ENCODE data around the gene AKR7A2. TPM values are rescaled to one million over a fixed set of nuclear protein-coding genes. Genes with fewer than 3 reads are reported as not detected.
"Not testable (repeated sequence)": the region's sequence is repeated elsewhere in the genome, so short reads cannot be mapped to it uniquely, and the experiment has no call there.

Gene AKR7A2
- total and polyA plus RNA-seq, 8 donors: 11.7 to 33.8 (median 27.8) TPM

- 93 to 94% methylated on average over 6 of the region's 6 CpGs for WGBS, 2 donors
- H3K9me3 ChIP-seq: no peaks in the 10 kb centered on the region
- intact Hi-C loops (cut with DNase I): no loop called here
- FAIRE-seq: no peak
- H3K27ac ChIP-seq: no peak overlapping the region
- peaks cover 0 to 13% (median 7%) of the 10 kb centered on the region in 3 donors for H3K4me1 ChIP-seq
- H3K4me3 ChIP-seq: no peak overlapping the region
- no peak for ATAC-seq
- no peak for DNase-seq
- peaks cover 0 to 28% (median 10%) of the 10 kb centered on the region in 3 donors for H3K36me3 ChIP-seq
- no peaks in the 10 kb centered on the region for H3K27me3 ChIP-seq
- TF ChIP-seq CTCF (IDR thresholded peaks at IDR 0.05): no peak
Measured at GRCh38 chr1:19309123-19309813, 2.7 kb downstream of the AKR7A2 start.

GRCh38 chr1:19308509-19308907, 3.4 kb downstream of the AKR7A2 start:
- Histone ChIP-seq H3K27ac (no peak overlapping the region), H3K4me1 (peaks cover 0 to 11% (median 7%) of the 10 kb centered on the region in 3 donors), H3K36me3 (peaks cover 0 to 36% (median 10%) of the 10 kb centered on the region in 3 donors), H3K9me3 (no peaks in the 10 kb centered on the region), H3K4me3 (no peak overlapping the region), H3K27me3 (no peaks in the 10 kb centered on the region)
- no peak for DNase-seq
- FAIRE-seq: no peak
- intact Hi-C loops (cut with DNase I): no loop called here
- no peak for TF ChIP-seq CTCF (IDR thresholded peaks at IDR 0.05)
- WGBS, 2 donors: 93 to 94% methylated on average over 3 of the region's 3 CpGs
- no peak for ATAC-seq

- Histone ChIP-seq H3K9me3 (no peaks in the 10 kb centered on the region), H3K27ac (no peak overlapping the region), H3K27me3 (no peaks in the 10 kb centered on the region), H3K4me3 (no peak overlapping the region), H3K36me3 (peaks cover 0 to 41% (median 10%) of the 10 kb centered on the region in 3 donors), H3K4me1 (peaks cover 0 to 6% (median 5%) of the 10 kb centered on the region in 3 donors)
- DNase-seq (no peak), ATAC-seq (no peak), FAIRE-seq (no peak)
- intact Hi-C loops (cut with DNase I): no loop called here
- 89 to 96% methylated on average over 10 of the region's 10 CpGs for WGBS, 2 donors
- no peak for TF ChIP-seq CTCF (IDR thresholded peaks at IDR 0.05)
Measured at GRCh38 chr1:19307794-19308508, 4.0 kb downstream of the AKR7A2 start.

GRCh38 chr1:19306941-19307340, 5.0 kb downstream of the AKR7A2 start:
- DNase-seq (no peak), ATAC-seq (no peak), FAIRE-seq (no peak)
- Histone ChIP-seq H3K36me3 (peaks cover 0 to 42% (median 10%) of the 10 kb centered on the region in 3 donors), H3K4me1 (peaks cover 0 to 5% (median 4%) of the 10 kb centered on the region in 3 donors), H3K27ac (no peak overlapping the region), H3K27me3 (no peaks in the 10 kb centered on the region), H3K4me3 (no peak overlapping the region), H3K9me3 (no peaks in the 10 kb centered on the region)
- TF ChIP-seq CTCF (IDR thresholded peaks at IDR 0.05): no peak
- WGBS, 2 donors: 92 to 99% methylated on average over 6 of the region's 6 CpGs
- intact Hi-C loops (cut with DNase I): no loop called here

GRCh38 chr1:19305880-19306279, 6.1 kb downstream of the AKR7A2 start:
- no peak for TF ChIP-seq CTCF (IDR thresholded peaks at IDR 0.05)
- WGBS, 2 donors: 86 to 94% methylated on average over 11 of the region's 11 CpGs
- Histone ChIP-seq H3K4me1 (peaks cover 0 to 4% (median 3%) of the 10 kb centered on the region in 3 donors), H3K27me3 (no peaks in the 10 kb centered on the region), H3K36me3 (peaks cover 0 to 42% (median 10%) of the 10 kb centered on the region in 3 donors), H3K4me3 (no peak overlapping the region), H3K9me3 (no peaks in the 10 kb centered on the region), H3K27ac (no peak overlapping the region)
- DNase-seq (no peak), ATAC-seq (no peak), FAIRE-seq (no peak)
- intact Hi-C loops (cut with DNase I): no loop called here

- H3K4me1 ChIP-seq; H3K4me3 ChIP-seq; FAIRE-seq; H3K27ac ChIP-seq; H3K27me3 ChIP-seq; DNase-seq; intact Hi-C loops (cut with DNase I); H3K9me3 ChIP-seq; ATAC-seq: not testable (repeated sequence)
- H3K36me3 ChIP-seq: peaks cover 0 to 42% (median 10%) of the 10 kb centered on the region in 3 donors
- WGBS, 2 donors: 95% methylated on average over 9 to 10 of the region's 10 CpGs
Measured at GRCh38 chr1:19304081-19304480, 7.9 kb downstream of the AKR7A2 start.

Data from pancreas (tissue), 10 donors.